IPS DF 19.7 (cell line): ENCODE results near the gene CDC42BPB.

ENCODE experiments used
- DNase-seq: peaks from one replicate; pipeline ENCODE4 v3.0.0-alpha.2; 2013; ENCODE audit warnings: low read depth, low spot score

CDC42BPB gene

GRCh38 chr14:102967506-102967795, 89.9 kb downstream of the CDC42BPB start:
- DNase-seq: no peak

- no peak for DNase-seq
These were observed 90.5 kb downstream of the CDC42BPB start for GRCh38 chr14:102966681-102967505.

- DNase-seq: no peak
These were observed 91.2 kb downstream of the CDC42BPB start for GRCh38 chr14:102965971-102966655.

GRCh38 chr14:102965282-102965681, 92.1 kb downstream of the CDC42BPB start:
- no peak for DNase-seq

- no peak for DNase-seq
These were observed 93.1 kb downstream of the CDC42BPB start for GRCh38 chr14:102964152-102964730.

GRCh38 chr14:102962111-102962627, 95.2 kb downstream of the CDC42BPB start:
- no peak for DNase-seq

- DNase-seq: no peak
These were observed 98.9 kb downstream of the CDC42BPB start for GRCh38 chr14:102958461-102958860.

- no peak for DNase-seq
These were observed 100.1 kb downstream of the CDC42BPB start for GRCh38 chr14:102957222-102957621.

- DNase-seq: no peak
These were observed 101.5 kb downstream of the CDC42BPB start for GRCh38 chr14:102955636-102956408.

GRCh38 chr14:102954081-102954789, 103.1 kb downstream of the CDC42BPB start:
- DNase-seq: no peak

GRCh38 chr14:102953100-102953499, 104.2 kb downstream of the CDC42BPB start:
- DNase-seq: no peak

GRCh38 chr14:102952276-102952675, 105.1 kb downstream of the CDC42BPB start:
- no peak for DNase-seq

- no peak for DNase-seq
These were observed 105.5 kb downstream of the CDC42BPB start for GRCh38 chr14:102951799-102952198.

- DNase-seq: no peak
These were observed 106.3 kb downstream of the CDC42BPB start for GRCh38 chr14:102951034-102951433.

- no peak for DNase-seq
These were observed 107.4 kb downstream of the CDC42BPB start for GRCh38 chr14:102949801-102950451.

GRCh38 chr14:102949062-102949800, 108.1 kb downstream of the CDC42BPB start:
- DNase-seq: no peak

GRCh38 chr14:102948698-102949061, 108.7 kb downstream of the CDC42BPB start:
- no peak for DNase-seq

- DNase-seq: no peak
These were observed 109.8 kb downstream of the CDC42BPB start for GRCh38 chr14:102947321-102948103.
